ENCODE data around the gene CLHC1. TPM values are rescaled to one million over a fixed set of nuclear protein-coding genes. Genes with fewer than 3 reads are reported as not detected.

Gene CLHC1
- total and polyA plus RNA-seq, 4 donors: 0.45 to 4.9 (median 2.6) TPM

DNA sequence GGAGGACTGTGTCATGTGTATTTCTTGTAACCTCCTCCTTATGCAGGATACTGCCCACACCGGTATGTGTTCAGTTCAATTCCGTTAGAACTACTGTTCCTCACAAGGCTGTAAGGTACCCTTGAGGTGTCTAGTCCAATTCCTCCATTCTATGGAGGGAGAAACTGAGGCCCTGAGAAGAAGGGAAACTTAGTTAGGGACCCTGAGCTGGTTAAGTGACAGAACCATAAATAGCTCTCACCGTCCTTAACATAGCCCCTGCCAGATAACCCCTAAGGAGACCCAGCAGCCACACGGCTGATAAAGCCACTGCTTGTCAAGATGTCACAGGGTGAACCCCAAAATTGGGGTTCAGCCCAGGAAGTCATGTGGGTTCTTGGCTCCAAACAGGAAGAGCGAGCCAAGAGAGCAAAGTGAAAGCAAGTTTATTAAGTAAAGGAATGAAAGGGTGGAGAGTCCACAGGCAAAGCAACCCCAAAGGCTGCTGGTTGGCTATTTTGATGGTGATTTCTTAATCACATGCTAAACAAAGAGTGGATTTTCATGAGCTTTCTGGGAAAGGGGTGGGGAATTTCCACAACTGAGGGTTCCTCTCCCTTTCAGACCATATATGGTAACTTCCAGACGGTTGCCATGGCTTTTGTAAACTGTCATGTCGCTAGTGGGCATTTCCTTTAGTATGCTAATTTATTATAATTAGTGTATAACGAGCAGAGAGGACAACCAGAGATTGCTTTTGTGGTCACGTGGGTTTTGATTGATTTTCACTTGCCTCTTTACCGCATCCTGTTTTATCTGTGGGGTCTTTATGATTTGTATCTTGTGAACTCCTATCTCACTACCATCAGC lies 98.4 kb downstream of the CLHC1 start:
- Histone ChIP-seq H3K4me3 (ENCODE audit: low read depth in 1 of 3, low read length in 3 of 3) (peak overlapping the region; percentile 45 to 63 (median 59)), H3K4me1 (ENCODE audit: control insufficient read depth in 4 of 4, insufficient read depth in 4 of 4, low read length in 3 of 4) (peaks cover 0 to 8% (median 4%) of the 10 kb centered on the region in 4 donors), H3K36me3 (ENCODE audit: control insufficient read depth in 4 of 4, insufficient read depth in 3 of 4, low read depth in 1 of 4, low read length in 3 of 4) (no peaks in the 10 kb centered on the region), H3K9ac (ENCODE audit: low read depth in 1 of 2, low read length in 2 of 2) (peak overlapping the region; percentile 53 to 90), H3K27ac (ENCODE audit: low read depth in 1 of 2, low read length in 2 of 2) (peak overlapping the region; percentile 87 to 96), H3K27me3 (ENCODE audit: control insufficient read depth in 4 of 4, insufficient read depth in 4 of 4, low read length in 3 of 4) (no peaks in the 10 kb centered on the region), H3K9me3 (ENCODE audit: control insufficient read depth in 4 of 4, low read length in 3 of 4) (no peaks in the 10 kb centered on the region)
- no peak for DNase-seq (ENCODE audit: low spot score)
- 15% methylated on average over 10 of the region's 10 CpGs for WGBS
- TF ChIP-seq FOXA2 (IDR thresholded peaks at IDR 0.05) (peak; percentile 76), FOXA1 (IDR thresholded peaks at IDR 0.05) (peak; percentile 16), HNF4A (conservative IDR thresholded peaks at IDR 0.05) (peak; percentile 88), SP1 (IDR thresholded peaks at IDR 0.05) (peak; percentile 97), EGR1 (IDR thresholded peaks at IDR 0.05; ENCODE audit: low read depth in 2 of 2) (peak in 1 of 2 donors; percentile 68), TAF1 (conservative IDR thresholded peaks at IDR 0.05) (no peak), YY1 (IDR thresholded peaks at IDR 0.05) (peak; percentile 87), RAD21 (IDR thresholded peaks at IDR 0.05) (peak; percentile 25 to 36), HNF4G (IDR thresholded peaks at IDR 0.05) (no peak), ZBTB33 (IDR thresholded peaks at IDR 0.05) (peak; percentile 92), ATF3 (IDR thresholded peaks at IDR 0.05) (no peak), CTCF (IDR thresholded peaks at IDR 0.05; ENCODE audit: low read depth, low read length, missing input control) (no peak), JUND (IDR thresholded peaks at IDR 0.05) (peak; percentile 62 to 67), MAX (IDR thresholded peaks at IDR 0.05) (peak; percentile 82), GABPA (IDR thresholded peaks at IDR 0.05 in 1 of 2, conservative IDR thresholded peaks at IDR 0.05 in 1 of 2) (peak in 1 of 2 donors; percentile 72), NR2F2 (IDR thresholded peaks at IDR 0.05) (peak; percentile 80), RXRA (IDR thresholded peaks at IDR 0.05) (peak; percentile 77 to 88)
- TF ChIP-seq, protein P1, sequence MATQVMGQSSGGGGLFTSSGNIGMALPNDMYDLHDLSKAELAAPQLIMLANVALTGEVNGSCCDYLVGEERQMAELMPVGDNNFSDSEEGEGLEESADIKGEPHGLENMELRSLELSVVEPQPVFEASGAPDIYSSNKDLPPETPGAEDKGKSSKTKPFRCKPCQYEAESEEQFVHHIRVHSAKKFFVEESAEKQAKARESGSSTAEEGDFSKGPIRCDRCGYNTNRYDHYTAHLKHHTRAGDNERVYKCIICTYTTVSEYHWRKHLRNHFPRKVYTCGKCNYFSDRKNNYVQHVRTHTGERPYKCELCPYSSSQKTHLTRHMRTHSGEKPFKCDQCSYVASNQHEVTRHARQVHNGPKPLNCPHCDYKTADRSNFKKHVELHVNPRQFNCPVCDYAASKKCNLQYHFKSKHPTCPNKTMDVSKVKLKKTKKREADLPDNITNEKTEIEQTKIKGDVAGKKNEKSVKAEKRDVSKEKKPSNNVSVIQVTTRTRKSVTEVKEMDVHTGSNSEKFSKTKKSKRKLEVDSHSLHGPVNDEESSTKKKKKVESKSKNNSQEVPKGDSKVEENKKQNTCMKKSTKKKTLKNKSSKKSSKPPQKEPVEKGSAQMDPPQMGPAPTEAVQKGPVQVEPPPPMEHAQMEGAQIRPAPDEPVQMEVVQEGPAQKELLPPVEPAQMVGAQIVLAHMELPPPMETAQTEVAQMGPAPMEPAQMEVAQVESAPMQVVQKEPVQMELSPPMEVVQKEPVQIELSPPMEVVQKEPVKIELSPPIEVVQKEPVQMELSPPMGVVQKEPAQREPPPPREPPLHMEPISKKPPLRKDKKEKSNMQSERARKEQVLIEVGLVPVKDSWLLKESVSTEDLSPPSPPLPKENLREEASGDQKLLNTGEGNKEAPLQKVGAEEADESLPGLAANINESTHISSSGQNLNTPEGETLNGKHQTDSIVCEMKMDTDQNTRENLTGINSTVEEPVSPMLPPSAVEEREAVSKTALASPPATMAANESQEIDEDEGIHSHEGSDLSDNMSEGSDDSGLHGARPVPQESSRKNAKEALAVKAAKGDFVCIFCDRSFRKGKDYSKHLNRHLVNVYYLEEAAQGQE (IDR thresholded peaks at IDR 0.05): peak; percentile 94
